Right lobe of liver (tissue), 4 donors: ENCODE measurements around the gene MORC3.

Experiments
- CTCF ChIP-seq, 4 donors: fragments of 200-600 bp in 3 of 4; fragments of 450-650 bp in 1 of 4; IDR thresholded peaks; one replicate each; pipeline versions ENCODE4 v1.5.1 to v1.8.0; 2016 to 2022; ENCODE audit warnings: antibody characterized with exemption in 4 of 4, mild to moderate bottlenecking in 2 of 4
- POLR2A ChIP-seq: fragments of 450-650 bp; IDR thresholded peaks from one replicate; pipeline ENCODE4 v1.6.1; 2017; ENCODE audit warnings: antibody characterized with exemption, mild to moderate bottlenecking
- donor health status: DM: no; HTN: no; CAD: no.
- donor health status: DM: no; HTN: no; CAD: no.
- donor health status: DM: no; HTN: yes; CAD: no.

GRCh38 chr21:36386031-36386642 is 66.1 kb downstream of the MORC3 start:
- no peak for TF ChIP-seq CTCF (IDR thresholded peaks at IDR 0.05)
- no peak for TF ChIP-seq POLR2A
